ENCODE data around the gene TTC9B. TPM values are rescaled to one million over a fixed set of nuclear protein-coding genes. Genes with fewer than 3 reads are reported as not detected.

The TTC9B gene
- total and polyA plus RNA-seq, 2 of the 13 experiments (the other 11 are each of a cell fraction or from before 2014, with no cell fraction given): not detected

- no peak for TF ChIP-seq ARID4A (CRISPR knock-in tag; IDR thresholded peaks at IDR 0.05; ENCODE audit: borderline replicate concordance)
Measured at GRCh38 chr19:40261631-40262030, 43.4 kb upstream of the TTC9B start (continued).

GRCh38 chr19:40257096-40257517, 38.9 kb upstream of the TTC9B start:
- no peak overlapping the region for H2AFZ ChIP-seq (ENCODE audit: low read length)
- H3K27ac ChIP-seq (ENCODE audit: extremely low read length, insufficient read depth, low read length): no peak overlapping the region
- H3K4me3 ChIP-seq (replicated peaks in 1 of 3; ENCODE audit: insufficient read depth in 1 of 3, low read depth in 2 of 3, low read length in 3 of 3): no peak overlapping the region
- no TSS peak for BruUV-seq (replicated peaks)
- H3K9me3 ChIP-seq (ENCODE audit: low read length): no peaks in the 10 kb centered on the region
- WGBS (ENCODE audit: low lambda C conversion rate): 100% methylated on average over 1 of the region's 9 CpGs
- intact Hi-C loops (cut with micrococcal nuclease; ENCODE audit: unreplicated experiment) (no loop called here), in situ Hi-C loops (cut with HindIII; ENCODE audit: extremely low pct_ligation_motif_present, low pct_unique_long_range_greater_than_20kb) (no loop called here)
- peaks cover 20 to 30% of the 10 kb centered on the region in 2 experiments for H3K36me3 ChIP-seq (replicated peaks in 1 of 2; ENCODE audit: control insufficient read depth in 1 of 2, insufficient read depth in 2 of 2, low read length in 2 of 2)
- H4K20me1 ChIP-seq (ENCODE audit: insufficient read depth, low read length): peaks cover 3% of the 10 kb centered on the region
- TF ChIP-seq ZNF367 (CRISPR knock-in tag; IDR thresholded peaks at IDR 0.05; ENCODE audit: borderline replicate concordance) (no peak), HNRNPL (IDR thresholded peaks at IDR 0.05; ENCODE audit: low read depth, low read length) (peak; percentile 66; the same call in 1 of the 2 replicates), ZNF782 (CRISPR knock-in tag; IDR thresholded peaks at IDR 0.05; ENCODE audit: borderline replicate concordance) (no peak), HNRNPK (IDR thresholded peaks at IDR 0.05; ENCODE audit: low read depth, low read length, poor library complexity, severe bottlenecking) (no peak), ZNF556 (CRISPR knock-in tag; IDR thresholded peaks at IDR 0.05; ENCODE audit: borderline replicate concordance) (no peak), MBD4 (IDR thresholded peaks at IDR 0.05; ENCODE audit: borderline replicate concordance, low read length) (no peak), PHF5A (CRISPR knock-in tag; IDR thresholded peaks at IDR 0.05; ENCODE audit: low read depth, unreplicated experiment) (no peak)
- TF ChIP-seq, protein P1, sequence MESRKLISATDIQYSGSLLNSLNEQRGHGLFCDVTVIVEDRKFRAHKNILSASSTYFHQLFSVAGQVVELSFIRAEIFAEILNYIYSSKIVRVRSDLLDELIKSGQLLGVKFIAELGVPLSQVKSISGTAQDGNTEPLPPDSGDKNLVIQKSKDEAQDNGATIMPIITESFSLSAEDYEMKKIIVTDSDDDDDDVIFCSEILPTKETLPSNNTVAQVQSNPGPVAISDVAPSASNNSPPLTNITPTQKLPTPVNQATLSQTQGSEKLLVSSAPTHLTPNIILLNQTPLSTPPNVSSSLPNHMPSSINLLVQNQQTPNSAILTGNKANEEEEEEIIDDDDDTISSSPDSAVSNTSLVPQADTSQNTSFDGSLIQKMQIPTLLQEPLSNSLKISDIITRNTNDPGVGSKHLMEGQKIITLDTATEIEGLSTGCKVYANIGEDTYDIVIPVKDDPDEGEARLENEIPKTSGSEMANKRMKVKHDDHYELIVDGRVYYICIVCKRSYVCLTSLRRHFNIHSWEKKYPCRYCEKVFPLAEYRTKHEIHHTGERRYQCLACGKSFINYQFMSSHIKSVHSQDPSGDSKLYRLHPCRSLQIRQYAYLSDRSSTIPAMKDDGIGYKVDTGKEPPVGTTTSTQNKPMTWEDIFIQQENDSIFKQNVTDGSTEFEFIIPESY (CRISPR knock-in tag; IDR thresholded peaks at IDR 0.05): no peak
- TF ChIP-seq, protein P2, sequence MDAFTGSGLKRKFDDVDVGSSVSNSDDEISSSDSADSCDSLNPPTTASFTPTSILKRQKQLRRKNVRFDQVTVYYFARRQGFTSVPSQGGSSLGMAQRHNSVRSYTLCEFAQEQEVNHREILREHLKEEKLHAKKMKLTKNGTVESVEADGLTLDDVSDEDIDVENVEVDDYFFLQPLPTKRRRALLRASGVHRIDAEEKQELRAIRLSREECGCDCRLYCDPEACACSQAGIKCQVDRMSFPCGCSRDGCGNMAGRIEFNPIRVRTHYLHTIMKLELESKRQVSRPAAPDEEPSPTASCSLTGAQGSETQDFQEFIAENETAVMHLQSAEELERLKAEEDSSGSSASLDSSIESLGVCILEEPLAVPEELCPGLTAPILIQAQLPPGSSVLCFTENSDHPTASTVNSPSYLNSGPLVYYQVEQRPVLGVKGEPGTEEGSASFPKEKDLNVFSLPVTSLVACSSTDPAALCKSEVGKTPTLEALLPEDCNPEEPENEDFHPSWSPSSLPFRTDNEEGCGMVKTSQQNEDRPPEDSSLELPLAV (CRISPR knock-in tag; conservative IDR thresholded peaks at IDR 0.05; ENCODE audit: low read depth): no peak
- peaks cover 37% of the 10 kb centered on the region for H3K79me2 ChIP-seq (ENCODE audit: insufficient read depth, low read length)
- FAIRE-seq: no peak
- CTCF ChIA-PET (ENCODE audit: low intra/inter-chr PET ratio, low total read pairs): no interaction called here
- POLR2A ChIA-PET: no interaction called here
- peaks cover 44% of the 10 kb centered on the region for H3K4me1 ChIP-seq (ENCODE audit: insufficient read depth, low read length)
- DNase-seq (ENCODE audit: low spot score): no peak
- no peaks in the 10 kb centered on the region for H3K27me3 ChIP-seq (ENCODE audit: control insufficient read depth in 1 of 2, insufficient read depth in 2 of 2, low read length in 2 of 2)
- H3K9ac ChIP-seq (ENCODE audit: insufficient read depth, low read depth, low read length): no peak overlapping the region
- H3K4me2 ChIP-seq (ENCODE audit: low read depth, low read length): no peak overlapping the region
- ATAC-seq: no peak
